Measurements from ENCODE around the gene MGMT.

MGMT gene

GRCh38 chr10:129495256-129495655 is 28.2 kb downstream of the MGMT start:
- no peak for DNase-seq (ENCODE audit: low spot score)

DNA sequence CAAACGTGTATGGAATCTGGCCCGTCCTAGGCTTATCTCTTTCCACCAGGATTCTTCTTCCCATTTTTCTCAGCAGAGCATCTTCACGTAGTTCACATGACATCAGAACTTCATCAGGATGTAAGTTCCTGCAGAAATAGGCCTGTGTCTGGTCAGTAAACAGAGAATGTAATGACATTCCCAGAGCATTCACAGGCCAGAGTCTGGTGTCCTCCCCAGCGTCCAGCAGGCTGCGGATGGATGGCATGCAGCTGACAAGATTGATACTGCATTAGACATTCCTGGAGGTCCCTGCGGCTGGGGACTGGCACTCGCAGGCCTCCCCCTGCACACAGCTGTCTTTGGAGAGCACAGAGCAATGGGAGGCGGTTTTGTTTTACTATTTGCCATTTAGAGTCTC is 28.7 kb downstream of the MGMT start:
- no peak for DNase-seq (ENCODE audit: low spot score)

DNA sequence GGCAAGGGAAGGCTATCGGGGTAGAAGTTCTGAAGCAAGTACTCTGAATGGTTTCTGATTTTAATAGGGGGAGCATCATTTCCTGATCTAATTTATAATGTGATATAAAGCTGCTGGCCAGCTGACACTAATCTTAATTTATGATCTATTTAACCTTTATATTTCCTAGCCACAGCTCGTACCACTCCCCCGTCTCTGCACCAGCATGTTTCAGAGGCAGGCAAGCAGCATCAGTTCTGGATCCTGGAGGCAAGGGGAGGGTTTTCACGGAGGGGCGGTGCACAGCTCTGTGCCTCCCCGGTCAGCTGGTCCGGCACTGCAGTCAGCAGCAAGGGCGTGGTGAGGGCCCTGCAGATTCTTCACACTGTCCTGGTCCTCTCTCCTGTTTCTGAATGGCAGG is 30.0 kb downstream of the MGMT start:
- DNase-seq (ENCODE audit: low spot score) = no peak

- DNase-seq (ENCODE audit: low spot score) = peak; percentile 5
Measured at GRCh38 chr10:129498680-129499079, 31.6 kb downstream of the MGMT start.

- DNase-seq (ENCODE audit: low spot score) = no peak
Measured at GRCh38 chr10:129500617-129501339, 33.7 kb downstream of the MGMT start.

- no peak for DNase-seq (ENCODE audit: low spot score)
Measured at GRCh38 chr10:129501652-129502436, 34.8 kb downstream of the MGMT start.

DNA sequence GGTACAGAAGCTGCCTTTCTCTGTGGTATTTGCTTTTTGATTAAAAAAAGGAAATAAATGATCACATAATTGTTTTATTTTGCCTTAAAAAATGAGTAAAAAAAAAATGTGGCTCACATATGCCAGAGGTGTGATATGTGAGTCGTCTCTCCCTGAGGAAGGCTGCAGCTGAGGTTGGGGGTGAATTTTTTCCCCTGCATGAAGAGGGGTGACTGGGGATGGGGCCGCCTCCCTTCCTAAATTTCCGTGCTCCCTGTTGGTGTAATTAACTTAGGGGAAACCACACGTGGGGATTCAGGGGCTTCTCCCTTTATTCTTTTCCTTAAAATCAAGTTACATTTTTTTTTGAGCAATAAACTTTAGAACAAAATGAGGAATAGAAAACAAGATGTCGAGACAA is 35.4 kb downstream of the MGMT start:
- no peak for DNase-seq (ENCODE audit: low spot score)

DNA sequence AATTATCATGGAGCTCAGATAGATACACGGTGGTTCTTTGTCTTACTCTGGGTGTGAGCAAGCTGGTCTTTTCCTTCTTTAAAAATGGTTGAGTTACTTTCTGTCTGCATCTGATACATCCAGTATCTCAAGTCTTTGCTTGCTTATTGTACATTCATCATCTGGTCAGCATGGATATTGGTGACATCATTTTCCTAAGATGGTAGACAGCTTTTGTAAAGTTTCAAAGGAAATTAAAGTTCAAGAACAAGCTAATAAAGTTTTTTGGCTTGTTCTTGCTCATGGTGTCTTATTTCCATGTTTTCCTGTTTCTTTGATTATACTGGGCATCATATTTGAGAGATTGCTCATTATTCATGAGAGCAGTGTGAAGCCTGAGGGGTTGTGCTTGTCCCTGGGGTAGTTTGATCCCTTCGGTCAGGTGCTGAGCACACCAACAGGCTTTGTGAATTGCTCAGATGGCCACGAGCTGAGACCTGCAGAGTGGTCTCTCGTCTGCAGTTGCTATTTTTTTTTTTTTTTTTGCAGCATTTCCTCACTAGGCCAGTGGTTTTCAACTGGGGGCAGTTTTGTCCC is 38.5 kb downstream of the MGMT start:
- DNase-seq (ENCODE audit: low spot score) = no peak

GRCh38 chr10:129506101-129506797 is 39.2 kb downstream of the MGMT start:
- DNase-seq (ENCODE audit: low spot score) = no peak

GRCh38 chr10:129507216-129507889 is 40.3 kb downstream of the MGMT start:
- no peak for DNase-seq (ENCODE audit: low spot score)

DNA sequence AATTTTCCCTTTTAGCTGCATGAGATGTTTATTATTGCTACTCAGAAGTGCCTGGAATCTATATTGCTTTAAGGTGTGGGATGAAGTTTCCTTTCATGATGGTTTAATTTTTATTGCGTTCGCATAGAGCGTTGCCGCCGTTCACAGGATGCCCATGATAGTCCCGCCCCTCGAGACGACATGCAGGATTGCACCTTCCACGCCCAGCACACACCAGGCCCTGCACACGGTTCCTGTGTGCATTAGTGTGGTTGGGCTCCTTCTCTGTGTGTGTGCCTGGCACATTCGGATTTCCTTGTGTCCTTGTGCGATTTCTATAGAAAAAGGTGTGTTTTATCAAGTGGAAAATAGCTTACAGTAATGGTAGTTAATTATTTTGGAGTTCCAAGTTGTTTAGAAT is 42.1 kb downstream of the MGMT start:
- no peak for DNase-seq (ENCODE audit: low spot score)

GRCh38 chr10:129509835-129510234 is 42.8 kb downstream of the MGMT start:
- DNase-seq (ENCODE audit: low spot score) = no peak

DNA sequence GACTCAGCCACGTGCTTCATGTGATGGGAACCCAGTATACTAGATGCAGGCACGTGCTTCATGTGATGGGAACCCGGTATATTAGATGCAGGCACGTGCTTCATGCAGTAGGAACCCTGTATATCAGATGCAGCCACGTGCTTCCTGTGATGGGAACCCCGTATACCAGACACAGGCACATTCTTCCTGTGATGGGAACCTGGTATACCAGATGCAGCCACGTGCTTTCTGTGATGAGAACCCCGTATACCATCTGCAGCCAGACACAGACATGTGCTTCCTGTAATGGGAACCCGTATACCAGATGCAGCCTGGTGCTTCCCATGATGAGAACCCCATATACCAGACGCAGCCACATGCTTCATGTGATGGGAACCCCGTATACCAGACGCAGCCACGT is 44.0 kb downstream of the MGMT start:
- DNase-seq (ENCODE audit: low spot score) = no peak

DNA sequence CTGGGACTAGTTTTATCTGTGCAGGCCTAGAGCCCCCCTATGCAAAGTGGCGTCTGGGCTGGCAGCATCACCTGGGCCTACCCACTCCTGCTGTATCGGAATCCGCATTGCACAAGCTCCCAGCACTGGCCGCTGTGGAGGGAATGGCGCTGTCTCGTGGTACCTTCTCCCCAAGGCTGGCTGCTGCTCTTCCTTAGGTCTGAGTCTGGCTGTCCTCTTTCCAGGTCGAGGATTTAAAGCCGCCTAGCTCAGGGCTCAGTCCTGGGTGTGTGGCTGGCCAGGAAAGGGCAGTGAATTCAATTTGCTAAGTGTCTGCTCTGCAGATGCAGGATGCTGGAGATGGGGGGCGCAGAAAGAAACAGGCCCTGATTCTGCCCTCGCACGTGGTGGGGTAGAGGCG is 44.7 kb downstream of the MGMT start:
- DNase-seq (ENCODE audit: low spot score) = no peak

- no peak for DNase-seq (ENCODE audit: low spot score)
Measured at GRCh38 chr10:129513312-129513711, 46.3 kb downstream of the MGMT start.

DNA sequence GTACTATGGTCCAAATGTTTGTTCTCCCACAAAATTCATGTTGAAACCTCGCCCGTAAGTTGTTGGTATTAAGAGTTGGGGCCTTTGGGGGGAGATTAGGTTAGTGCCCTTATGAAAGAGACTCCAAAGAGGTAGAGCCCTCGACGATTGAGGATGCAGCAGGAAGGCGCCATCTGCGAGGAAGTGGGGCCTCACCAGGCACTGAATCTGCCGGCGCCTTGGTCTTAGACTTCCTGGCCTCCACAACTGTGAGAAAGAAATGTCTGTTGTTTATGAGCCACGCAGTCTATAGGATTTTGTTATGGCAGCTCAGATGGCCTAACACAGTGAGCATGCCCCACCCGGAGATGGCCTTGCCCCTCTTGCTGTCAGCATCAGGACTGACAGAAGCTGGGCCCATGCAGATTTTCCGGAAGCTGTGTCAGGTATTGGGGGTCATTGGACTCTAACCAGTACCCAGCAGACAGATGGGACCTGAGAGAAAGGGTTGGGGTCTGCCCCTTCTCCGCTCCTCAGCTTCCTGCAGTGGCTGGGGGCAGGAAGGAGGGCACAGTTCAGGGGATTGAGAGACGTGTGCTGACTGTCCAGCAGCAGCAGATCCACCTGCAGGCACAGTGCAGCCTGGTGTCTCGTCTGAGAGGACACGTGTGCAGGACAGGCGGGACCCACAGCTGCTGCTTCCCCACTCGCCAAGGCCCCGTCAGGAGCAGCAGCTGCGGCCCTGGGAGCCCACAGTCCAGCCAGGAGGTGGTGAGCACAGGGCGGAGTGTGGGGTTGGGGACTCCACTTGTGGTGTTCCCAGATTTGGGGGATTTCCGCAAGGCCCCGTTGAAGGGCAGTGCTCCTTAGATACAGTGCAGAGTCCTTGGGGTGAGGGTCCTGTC is 47.8 kb downstream of the MGMT start:
- no peak for DNase-seq (ENCODE audit: low spot score)

DNA sequence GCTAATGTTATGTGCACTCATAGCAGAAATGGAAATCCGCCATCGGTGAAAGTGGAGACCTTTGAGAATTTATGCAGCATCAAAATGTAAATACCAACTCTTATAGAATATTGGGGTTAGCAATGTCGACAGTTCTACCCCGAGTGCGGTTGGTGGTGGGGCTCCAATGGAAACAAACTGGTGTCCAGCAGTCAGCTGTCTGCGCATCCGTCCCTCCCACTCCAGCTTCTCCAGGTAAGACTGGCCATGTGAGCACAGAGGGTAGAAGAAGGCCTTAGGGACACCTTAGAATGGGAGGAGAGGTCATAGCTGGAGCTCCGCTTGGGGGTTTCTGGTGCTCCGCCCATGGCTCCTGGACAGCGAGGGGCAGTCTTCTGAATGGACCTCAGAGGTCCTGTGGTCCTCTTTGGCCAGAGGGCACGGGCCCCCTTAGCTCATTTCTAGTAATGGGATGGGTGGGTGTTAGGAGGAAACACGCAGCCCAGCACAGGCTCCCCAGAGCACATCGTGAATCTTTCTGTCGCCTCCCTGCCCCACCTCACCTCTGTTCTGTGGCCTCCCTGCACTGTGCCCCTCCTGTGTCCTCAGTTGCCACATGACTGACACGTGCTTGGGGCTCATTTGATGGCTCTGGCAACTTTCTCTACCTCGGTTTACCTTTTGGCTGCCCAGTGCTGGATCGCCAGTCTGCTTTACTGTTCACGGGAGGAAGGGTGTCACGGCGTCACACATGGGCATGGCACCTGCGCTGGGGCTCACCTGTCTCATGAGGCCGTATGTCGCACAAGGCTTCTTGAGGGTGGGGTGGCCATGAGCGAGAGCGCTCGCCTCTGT is 50.0 kb downstream of the MGMT start:
- no peak for DNase-seq (ENCODE audit: low spot score)

DNA sequence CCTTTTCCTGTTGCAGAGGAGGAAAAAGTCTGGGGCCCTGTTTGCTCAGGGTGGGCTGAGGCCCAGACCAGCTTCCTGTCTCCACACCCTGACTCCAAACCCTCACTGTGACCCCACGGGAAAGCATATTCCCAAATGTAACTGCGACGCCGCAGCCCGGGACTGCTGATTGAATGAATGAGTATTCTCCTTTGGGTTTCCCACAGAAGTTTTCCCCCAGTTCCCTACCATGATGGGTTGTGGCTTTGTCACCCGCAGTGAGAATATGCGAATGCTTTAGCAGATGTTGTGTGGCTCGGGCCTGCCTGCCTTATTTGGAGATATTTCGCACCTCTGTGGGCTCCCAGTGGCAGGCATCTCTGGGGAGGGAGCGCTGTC is 50.6 kb downstream of the MGMT start:
- DNase-seq (ENCODE audit: low spot score) = no peak

DNA sequence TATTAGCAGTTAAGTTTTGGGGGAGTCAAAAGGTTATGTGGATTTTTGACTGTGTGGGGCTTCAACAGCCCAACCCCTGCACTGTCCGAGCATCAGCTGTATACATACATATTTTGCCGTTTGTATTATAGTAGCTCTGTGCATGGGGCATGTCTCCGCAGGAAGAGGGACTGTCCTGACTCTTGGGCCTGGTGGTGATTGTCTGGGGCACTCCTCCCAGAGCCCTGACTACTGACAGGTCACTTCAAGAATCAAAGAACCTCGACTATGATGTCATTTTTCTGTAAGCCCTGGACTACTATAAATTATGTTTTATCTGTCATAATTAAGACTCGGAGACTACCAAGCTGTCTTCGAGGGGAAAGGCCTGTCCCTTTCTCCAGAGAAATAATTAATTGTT is 51.8 kb downstream of the MGMT start:
- DNase-seq (ENCODE audit: low spot score) = no peak

DNA sequence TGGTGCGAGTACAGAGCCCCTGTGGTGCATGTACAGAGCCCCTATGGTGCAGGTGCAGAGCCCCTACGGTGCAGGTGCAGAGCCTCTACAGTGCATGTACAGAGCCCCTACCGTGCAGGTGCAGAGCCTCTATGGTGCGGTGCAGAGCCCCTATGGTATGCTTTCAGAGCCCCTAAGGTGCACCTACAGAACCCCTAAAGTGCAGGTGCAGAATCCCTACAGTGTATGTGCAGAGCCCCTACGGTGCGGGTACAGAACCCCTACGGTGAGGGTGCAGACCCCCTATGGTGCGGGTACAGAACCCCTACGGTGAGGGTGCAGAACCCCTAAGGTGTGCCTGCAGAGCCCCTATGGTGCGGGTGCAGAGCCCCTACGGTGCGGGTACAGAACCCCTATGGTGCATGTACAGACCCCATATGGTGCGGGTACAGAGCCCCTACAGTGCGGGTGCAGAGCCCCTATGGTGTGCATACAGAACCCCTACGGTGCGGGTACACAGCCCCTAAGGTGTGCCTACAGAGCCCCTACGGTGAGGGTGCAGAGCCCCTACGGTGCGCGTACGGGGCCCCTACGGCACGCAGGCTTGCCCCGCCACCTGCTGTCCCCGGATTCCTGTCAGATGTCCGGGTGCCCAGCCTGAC is 53.5 kb downstream of the MGMT start:
- DNase-seq (ENCODE audit: low spot score) = no peak
